HG03571 (cell line): ENCODE results near the gene COL27A1.

ENCODE experiments used
- ATAC-seq: cut with Tn5 transposase; IDR thresholded peaks from one replicate; pipeline ENCODE4 v1.9.1; 2021; ENCODE audit not compliant: unreplicated experiment

COL27A1 gene

GRCh38 chr9:114202849-114203248 lies 47.5 kb downstream of the COL27A1 start:
- no peak for ATAC-seq

GRCh38 chr9:114203410-114204140 lies 48.2 kb downstream of the COL27A1 start:
- no peak for ATAC-seq

DNA sequence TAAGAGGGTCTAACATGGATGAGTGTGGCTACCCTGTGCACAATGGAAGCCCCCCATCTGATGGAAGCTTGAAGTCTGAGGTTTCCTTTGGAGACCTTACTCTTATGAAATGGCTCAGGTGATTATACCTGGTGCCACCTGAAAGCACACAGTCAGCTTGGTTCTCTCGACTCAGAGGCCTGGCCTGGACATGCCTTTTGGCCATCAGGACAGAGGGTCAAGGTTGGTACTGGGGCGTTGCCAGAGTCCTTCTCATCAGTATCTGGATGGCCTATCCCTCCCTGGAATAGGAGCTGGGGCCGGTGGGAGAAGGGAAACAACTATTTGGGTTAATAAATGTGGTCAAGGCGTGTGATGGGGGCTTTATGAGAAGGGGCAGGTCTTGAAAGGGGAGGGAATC lies 48.9 kb downstream of the COL27A1 start:
- no peak for ATAC-seq

DNA sequence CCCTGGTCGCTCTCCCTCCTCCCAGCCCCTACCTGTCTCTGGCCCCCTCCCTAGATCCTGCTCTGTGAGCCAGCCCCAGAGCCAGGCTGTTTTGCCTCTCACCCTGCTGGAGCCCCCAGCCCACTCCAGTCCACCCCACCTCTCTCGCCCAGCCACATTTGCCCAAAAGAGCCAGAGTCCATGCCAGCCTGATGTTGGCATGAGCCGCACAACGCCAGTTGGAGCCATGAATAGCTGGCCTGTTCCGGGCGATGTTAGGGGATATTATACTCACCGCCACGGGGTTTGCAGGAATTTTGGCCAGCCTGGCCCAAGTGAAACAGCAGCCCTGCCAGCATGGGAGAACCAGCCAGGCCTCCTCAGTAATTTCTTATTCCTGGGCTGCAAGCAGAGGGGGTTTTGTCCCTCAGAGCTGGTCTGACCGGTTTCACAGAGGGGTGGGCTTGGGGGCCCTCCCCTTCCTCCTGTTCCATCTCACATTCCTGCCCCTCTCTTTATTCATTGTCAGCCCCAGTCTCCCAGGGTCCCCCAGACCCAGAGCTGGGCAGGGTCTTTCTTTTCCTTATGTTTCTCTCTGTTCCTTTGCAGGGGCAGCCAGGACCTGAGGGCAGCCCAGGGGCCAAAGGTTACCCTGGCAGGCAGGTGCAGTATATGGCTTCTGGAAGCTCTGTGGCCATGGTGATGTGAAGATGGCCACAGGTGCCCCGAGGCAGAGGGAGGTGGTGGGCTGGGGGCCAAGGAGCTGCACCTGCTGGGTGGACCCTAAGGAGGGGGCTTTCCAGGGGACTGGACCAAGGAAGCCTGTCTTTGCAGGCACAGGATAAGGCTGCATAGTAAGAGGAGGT lies 50.1 kb downstream of the COL27A1 start:
- no peak for ATAC-seq

DNA sequence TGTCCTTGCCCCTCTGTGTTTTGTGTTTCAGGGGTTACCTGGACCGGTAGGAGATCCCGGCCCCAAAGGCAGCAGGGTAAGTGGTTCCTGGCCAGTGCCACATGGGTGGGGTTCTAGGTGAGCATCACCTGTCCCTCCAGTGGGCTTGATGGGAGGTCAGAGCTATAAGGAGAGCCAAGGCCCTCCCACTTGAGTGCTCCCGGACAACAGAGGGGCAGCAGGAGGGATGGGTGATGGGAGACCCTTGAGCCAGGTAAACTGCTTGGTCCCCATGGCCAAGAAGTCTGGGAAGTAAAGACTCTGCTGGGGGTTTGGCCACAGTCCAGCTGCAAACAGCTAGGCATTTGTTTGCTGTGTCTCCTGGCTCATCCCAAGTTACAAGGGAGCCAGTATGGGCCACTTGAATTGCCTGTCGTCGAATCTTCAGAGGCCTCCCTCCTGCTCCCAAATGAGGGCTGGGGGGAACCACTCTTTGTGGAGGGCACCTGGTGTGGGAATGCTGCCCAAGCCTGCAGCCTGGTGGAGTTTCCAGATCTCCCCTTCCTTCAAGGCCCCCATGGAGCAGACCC lies 51.0 kb downstream of the COL27A1 start:
- no peak for ATAC-seq

DNA sequence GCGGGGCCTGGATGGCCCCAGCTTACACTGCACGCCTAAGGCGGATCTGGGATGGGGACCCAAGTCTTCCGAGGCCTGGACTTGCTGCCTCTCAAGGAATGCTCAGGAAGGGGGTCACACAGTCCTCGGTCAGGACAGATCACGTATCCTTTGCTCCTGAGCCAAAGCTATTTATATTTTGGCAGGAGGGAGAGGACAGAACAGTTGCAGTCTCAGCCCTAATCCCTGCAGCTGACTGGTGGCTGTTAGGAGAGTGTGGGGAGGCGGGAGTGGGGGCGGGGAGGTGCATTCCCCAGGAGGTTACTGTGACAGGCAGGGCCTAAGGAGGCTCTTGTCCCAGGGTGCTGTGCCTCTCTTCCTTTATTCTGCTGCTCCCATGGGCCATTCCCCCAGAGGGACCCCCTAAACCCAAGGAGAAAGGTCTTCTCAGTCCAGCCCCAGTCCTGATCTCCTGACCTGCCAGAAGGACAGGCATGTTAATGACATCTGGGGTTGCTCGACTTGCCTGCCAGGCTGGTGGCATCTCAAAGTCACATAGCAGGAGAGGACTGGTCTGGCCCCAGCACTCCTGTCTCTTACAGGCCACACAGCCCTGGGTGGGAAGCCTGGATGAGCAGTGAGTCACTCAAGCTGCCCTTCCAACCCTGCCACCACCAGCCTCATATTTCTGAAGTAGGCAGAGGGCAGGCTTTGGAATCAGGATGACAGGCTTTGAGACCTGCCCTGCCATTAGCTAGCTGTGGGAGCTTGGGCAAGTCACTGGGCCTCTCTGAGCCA lies 51.9 kb downstream of the COL27A1 start:
- ATAC-seq = no peak

DNA sequence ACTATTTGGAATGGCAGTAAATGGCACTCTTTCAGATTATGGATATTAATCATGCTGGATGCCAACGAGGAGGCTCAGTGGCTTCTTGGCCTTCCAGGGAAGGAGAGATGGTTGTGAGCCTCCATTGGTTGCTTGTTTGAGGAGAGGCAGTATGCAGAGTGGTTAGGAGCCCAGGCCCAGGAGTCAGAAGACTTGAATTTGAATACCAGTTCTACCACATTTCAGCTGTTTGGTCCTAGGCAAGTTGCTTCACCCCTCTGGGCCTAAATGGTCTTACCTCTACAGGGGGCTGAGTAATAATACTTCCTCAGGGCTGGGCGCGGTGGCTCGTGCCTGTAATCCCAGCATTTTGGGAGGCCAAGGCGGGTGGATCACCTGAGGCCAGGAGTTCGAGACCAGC lies 52.5 kb downstream of the COL27A1 start:
- no peak for ATAC-seq

- no peak for ATAC-seq
Observed at GRCh38 chr9:114209151-114209550, 53.8 kb downstream of the COL27A1 start.

GRCh38 chr9:114210136-114210535 lies 54.8 kb downstream of the COL27A1 start:
- ATAC-seq = no peak

DNA sequence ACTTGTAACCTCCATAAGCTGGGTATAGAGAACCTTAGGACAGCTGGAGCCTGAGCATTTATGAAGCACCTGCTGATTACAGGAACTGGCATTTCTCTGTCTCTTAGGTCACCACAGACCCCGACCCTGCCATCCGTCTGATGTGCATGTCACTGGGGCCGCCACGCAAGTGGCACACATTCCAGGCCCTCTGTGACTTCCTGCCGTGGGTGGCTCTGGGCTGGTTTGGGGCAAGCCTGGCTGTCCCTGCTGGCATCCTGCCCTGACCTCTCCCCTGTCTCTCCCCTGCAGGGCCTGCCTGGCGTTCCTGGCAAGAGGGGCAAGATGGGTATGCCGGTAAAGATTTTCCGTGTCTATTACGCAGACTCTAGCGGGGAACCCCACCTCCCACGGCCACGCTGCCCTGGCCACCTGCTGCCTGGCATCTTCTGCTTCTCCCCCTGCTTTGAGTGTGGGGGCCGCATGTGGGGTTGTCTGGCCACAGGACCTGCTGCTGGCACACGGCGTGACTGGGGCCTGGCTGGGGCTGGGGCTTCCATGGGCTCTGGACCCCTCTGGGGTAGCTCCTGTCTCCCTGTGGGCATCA lies 55.4 kb downstream of the COL27A1 start:
- no peak for ATAC-seq

- ATAC-seq = no peak
Observed at GRCh38 chr9:114212826-114213225, 57.5 kb downstream of the COL27A1 start.

- ATAC-seq = no peak
Observed at GRCh38 chr9:114213566-114213965, 58.2 kb downstream of the COL27A1 start.

- no peak for ATAC-seq
Observed at GRCh38 chr9:114214181-114214580, 58.8 kb downstream of the COL27A1 start.

DNA sequence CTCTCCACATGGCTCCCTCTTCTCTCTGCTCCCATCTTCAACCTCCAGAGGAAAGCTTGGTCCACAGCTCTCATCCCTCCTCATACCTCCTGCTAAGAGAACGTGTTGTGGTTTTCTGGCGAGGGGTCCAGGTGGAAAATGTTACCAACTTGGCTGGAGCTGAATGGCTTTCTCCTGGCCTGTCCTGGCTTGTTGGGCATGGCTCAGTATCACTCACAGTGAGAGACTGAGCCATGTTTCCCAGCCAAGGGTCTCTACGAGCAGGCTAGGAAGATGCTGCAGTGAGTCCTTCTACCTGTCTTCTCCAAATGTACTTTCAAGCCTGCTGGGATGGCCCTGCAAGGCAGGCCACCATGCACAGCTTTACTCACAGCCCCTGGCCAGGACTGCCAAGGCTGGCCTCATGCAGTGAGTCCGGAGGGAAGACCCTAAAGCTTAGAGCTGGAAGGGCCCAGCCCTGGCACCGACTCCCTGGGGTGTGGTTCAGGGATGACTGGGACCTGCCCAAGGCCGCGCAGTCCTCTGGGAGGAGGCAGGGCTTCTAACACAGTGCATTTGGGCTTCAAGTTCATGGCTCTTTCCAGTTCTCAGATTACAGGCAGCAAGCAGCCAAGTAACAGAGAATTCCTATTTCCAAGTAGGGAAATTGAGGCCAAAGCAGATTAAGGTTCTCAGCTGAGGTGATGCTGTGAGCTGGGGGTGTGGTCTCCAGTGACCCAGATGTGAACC lies 59.5 kb downstream of the COL27A1 start:
- no peak for ATAC-seq

DNA sequence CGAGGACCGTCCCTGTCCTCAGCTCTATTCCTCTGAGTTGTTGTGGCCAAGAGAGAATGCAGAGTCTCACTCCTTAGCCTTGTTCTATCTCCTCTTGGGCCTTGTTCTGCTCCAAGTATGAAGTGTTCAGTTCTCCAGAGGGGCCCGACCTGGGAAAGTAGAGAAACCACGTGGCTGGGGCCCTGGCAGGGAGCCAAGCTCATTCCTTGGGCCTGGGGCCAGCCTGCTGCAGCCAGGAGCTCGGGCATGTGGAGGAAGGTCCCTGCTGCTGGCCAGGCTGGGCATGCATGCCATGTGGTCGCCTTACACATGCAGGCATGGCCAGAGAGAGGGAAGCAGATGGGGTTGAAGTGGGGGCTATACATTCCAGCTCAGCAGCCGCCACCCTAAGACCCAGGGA lies 60.7 kb downstream of the COL27A1 start:
- ATAC-seq = no peak

DNA sequence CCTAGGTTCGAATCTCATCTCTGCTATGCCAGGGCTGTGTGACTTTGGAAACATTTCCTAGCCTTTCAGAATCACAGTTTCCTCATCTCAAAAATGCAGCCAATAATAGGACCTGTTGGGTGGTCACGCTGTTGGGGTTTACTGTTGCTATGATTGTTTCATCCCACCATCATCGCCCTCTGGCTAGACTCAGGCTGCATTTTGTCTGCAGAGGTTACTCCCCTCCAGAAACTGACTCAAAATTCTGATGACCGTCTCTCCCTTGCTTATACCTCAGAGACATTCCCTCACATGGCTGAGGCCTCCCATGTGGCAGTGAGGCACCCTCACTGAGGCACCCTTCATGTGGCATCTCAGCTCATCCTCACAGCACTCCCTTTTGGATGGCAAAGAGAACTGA lies 61.6 kb downstream of the COL27A1 start:
- no peak for ATAC-seq

- no peak for ATAC-seq
Observed at GRCh38 chr9:114218264-114219120, 63.2 kb downstream of the COL27A1 start.

- ATAC-seq = no peak
Observed at GRCh38 chr9:114220061-114220541, 64.8 kb downstream of the COL27A1 start.
